H54 (cell line): ENCODE measurements around the gene CISD1.
A peak's percentile ranks its signal among the peaks of the same experiment; 100 is the strongest.
"Not testable (repeated sequence)": the region's sequence is repeated elsewhere in the genome, so short reads cannot be mapped to it uniquely, and the experiment has no call there.

Source experiments
- DNase-seq: peaks from one replicate; pipeline ENCODE4 v3.0.0; 2011; ENCODE audit warnings: low spot score, mixed read lengths; ENCODE audit not compliant: insufficient read length
- FAIRE-seq: peaks from 3 replicates; lab custom pipeline; 2011; peaks lifted over from hg19 to GRCh38; lab: Jason Lieb, UNC
- POLR2A ChIP-seq: IDR thresholded peaks from 2 replicates; pipeline ENCODE4 v1.6.1; 2011; ENCODE audit warnings: low read depth, mild to moderate bottlenecking, low read length

The CISD1 gene

DNA sequence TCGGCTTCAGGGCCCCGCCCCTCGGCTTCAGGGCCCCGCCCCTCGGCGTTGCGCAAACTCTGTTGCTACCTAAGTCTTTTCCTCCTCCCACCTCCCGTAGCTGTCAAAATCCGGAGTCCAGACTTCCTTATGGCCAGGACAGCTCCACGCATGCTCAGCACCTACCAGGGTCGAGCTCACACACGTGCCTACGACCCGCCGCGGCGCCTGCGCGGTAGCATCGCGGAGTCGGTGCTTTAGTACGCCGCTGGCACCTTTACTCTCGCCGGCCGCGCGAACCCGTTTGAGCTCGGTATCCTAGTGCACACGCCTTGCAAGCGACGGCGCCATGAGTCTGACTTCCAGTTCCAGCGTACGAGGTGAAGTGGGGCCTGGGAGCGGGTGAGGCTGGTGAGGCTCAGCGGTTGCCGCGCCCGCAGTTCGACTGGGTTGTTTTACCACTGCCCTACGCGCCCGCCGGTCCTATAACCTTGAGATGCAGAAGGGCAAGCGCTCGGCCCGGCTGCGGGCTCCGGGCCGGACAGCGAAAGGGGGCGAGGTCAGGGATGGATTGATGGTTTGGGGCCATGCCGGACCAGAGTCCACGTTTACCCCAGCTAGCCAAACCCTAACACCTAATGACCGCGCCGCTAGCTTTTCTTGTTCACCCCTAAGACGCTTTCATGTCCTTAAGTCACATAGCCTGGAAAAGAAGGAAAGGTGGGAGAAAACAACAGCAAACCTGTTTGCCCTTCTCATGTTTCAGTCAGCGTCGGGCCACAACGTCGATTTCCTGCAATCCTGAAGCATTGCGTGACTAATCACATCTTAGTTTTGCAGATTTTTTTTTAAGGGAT lies at the start of gene CISD1:
CISD1 (plus strand) TSS at position 217 of the 836 bp plus-strand sequence; CDS start at position 329, 112 bp downstream.
- TF ChIP-seq POLR2A, result peak; percentile 82
- FAIRE-seq (peak; percentile 99), DNase-seq (peak; percentile 98)

DNA sequence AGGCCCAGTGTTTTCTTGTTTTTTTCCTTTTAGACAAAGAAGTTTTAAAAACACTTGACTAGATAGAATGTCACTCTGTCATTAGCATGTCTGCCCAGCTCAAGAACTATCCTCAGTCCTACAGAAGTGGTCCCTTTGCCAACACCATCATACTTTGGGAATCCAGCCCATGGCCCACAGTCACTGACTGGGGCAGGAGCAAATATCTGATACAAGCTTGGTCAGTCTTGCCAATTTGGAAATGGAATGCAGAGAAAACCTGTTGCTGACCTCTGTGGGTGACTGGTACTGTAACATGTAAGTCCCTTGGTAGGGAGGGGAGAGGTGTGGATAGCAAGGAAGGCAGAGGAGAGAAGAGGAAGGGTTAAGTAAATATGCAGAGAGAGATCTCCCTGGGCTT lies 49.1 kb upstream of the CISD1 start:
- DNase-seq (no peak), FAIRE-seq (peak; percentile 95)
- TF ChIP-seq POLR2A, result no peak

DNA sequence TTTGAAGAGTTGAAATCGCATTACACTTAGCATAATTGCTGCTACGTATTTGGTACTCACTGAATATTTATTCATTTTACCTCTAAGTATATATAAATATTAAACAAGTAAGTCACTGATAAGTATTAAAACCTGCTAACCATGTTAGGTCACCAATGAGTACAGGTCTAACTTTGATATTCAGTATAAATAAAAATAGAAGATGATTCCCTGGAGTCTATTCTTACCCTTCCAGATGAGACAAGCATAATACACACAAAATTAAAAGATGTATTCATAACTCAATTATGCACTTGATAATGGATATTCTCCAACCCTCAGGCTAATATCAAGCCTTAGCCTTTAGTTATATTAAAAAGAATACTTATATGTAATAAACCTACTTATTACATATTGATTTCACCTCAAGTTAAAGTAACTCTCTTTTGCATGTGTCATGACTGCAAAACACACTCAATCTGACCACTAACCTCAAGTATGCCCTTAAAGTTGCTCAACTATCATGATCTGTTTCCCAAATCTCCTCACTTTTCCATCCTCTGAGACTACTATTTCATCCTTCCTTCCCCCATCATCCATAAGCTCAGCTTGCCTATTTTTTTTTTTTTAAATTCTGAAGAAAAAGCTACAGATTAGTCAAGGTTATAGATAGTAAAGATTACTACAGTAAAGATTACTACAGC lies 48.1 kb upstream of the CISD1 start:
- peak; percentile 86 for FAIRE-seq
- DNase-seq, result no peak
- TF ChIP-seq POLR2A, result no peak

DNA sequence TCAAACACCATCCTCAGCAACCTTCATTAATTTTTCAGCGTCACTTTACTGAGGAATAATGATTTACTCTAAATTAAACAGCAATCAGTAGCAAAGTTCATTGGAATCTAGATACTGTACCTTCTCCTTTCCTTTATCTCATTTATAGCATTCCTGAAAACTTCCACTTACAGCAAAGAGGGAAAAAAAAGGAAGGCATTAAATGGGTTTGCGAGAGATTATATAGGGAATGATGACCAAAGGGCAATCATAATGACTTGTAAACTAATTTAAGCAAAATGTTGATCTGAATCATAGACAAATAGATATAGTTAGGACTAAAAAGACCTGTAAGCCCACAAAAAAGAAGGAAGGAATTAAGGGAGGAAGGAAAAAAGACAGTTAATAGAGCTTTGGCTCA lies 43.3 kb upstream of the CISD1 start:
- FAIRE-seq (no peak), DNase-seq (no peak)
- TF ChIP-seq POLR2A, result no peak

DNA sequence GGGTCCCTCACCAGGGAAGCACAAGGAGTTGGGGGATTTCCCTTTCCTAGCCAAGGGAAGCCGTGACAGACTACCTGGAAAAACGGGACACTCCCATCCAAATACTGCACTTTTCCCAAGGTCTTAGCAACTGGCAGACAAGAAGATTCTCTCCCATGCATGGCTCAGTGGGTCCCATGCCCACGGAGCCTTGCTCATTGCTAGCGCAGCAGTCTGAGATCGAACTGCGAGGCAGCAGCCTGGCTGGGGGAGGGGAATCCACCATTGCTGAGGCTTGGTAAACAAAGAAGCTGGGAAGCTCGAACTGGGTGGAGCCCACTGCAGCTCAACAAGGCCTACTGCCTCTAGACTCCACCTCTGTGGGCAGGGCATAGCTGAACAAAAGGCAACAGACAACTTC lies 39.1 kb upstream of the CISD1 start:
- FAIRE-seq, DNase-seq: not testable (repeated sequence)

DNA sequence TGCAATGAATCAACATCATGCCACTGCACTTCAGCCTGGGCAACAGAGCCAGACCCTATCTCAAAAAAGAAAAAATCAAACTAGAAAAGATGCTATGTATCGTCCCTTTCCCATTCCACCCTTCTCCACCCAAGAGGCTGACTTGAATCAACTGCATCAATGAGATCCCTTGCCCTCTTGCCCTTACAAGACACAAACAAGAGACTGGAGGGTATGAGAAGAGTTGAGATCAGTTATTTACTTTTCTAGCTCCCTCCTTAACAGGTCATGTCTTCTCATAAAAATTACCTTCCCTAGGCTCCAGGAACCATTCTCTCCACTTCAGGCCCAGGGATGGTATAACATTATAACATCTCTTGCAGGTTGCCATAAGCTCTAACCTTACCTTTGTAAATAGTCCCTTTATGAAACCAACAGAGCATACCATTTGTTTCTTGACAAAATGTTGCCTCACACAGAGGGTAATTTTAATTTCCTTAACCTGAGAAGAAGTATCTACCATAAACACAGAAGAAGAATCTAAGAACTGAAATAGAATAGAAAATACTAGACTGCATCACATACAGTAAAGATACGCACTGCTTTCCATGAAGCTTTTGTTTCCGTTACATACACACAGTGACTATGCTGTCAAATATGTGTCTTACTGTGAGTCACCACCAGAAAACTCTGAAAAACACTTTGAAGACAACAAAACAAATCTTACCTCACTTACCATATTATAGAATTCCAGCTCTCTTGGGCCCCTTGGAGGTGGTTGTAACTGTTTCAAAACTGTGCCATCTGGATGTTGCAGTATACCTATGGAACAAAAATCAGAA lies 31.7 kb upstream of the CISD1 start:
- no peak for TF ChIP-seq POLR2A
- FAIRE-seq (peak; percentile 99), DNase-seq (peak; percentile 55)

DNA sequence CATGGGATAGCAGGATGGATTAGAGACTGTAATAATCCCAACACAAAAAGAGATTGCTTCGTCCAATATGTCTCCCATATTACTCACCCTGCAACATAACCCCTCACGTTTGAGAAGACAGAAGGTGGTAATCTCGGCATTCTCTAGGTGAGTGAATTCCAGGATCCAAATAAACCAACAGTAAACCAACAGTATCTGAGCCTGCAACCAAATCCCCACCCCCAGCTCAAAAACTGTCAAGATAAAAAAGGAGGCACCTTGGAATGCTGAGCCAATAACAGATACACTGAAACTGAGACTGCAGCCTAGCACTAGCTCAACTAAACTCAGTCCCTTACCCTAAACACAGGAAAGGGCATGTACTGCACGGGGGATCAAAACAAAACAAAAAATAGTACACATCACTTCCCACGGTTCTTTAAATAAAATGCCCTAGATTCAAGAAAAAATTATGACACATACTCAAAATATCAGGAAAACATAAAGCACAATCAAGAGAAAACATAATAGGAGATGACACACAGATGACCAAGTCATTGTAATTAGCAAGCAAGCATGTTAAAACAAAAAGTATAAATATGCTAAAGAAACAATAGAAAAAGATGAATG lies 29.3 kb upstream of the CISD1 start:
- TF ChIP-seq POLR2A, result no peak
- DNase-seq (no peak), FAIRE-seq (peak; percentile 91)

DNA sequence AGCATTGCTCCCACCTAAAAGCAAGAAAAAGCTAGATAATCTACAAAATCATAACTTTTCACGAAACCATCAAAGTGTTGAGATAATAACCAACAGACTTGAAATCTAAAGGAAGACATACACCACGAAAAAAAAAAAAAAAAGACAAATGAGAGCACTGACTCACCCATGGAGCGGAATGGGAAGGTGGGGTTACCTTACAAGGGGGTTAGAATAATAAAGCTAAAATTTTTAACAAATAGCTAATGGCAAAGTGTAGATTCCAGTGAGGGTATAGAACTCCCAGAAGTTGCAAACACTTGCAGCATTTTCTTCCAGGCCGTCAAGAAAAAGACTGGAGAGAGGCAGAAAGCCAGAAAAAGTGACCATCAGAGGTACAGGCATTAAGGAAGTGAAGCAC lies 28.4 kb upstream of the CISD1 start:
- TF ChIP-seq POLR2A, result no peak

DNA sequence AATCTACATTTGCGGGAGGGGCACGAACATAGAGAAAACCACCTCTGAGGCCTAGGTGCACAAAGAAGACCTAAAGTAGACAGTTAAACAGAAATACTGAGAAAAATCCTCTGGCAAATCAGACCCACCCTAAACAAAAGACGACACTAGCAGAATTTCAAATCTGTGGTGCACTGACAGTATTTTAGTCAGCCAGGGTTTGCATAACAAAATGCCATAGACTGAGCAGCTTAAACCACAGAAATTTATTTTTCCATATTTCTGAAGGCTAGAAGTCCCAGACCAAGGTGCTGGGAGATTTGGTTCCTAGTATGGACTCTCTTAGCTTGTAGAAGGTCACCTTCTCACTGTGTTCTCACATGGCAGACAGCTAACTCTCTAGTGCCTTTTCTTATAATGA lies 27.6 kb upstream of the CISD1 start:
- TF ChIP-seq POLR2A, result no peak
- FAIRE-seq (peak; percentile 61), DNase-seq (no peak)

More for the DNA sequence above, 28.4 kb upstream of the CISD1 start:
- DNase-seq, result no peak
- FAIRE-seq, result peak; percentile 74

DNA sequence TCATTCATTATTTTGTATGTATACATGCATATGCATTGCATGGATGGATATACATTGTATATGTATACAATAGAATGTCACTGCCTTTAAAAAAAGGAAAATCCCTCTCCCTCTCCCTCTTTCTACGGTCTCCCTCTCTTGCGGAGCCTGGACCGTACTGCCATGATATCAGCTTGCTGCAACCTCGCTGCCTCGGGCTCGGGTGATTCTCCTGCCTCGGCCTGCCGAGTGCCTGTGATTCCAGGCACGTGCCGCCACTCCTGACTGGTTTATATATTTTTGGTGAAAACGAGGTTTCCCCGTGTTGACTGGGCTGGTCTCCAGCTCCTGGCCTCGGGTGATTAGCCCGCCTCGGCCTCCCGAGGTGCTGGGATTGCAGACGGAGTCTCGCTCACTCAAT lies 25.7 kb upstream of the CISD1 start:
- FAIRE-seq (no peak), DNase-seq (no peak)
- no peak for TF ChIP-seq POLR2A

DNA sequence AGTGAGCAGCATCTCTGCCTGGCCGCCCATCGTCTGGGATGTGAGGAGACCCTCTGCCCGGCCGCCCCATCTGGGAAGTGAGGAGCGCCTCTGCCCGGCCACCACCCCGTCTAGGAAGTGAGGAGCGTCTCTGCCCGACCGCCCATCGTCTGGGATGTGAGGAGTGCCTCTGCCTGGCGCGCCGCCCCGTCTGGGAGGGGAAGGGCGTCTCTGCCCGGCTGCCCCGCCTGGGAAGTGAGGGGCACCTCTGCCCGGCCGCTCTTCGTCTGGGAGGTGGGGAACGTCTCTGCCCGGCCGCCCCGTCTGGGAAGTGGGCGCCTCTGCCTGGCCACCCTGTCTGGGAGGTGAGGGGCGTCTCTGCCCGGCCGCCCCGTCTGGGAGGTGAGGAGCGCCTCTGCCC lies 25.2 kb upstream of the CISD1 start:
- FAIRE-seq, DNase-seq: not testable (repeated sequence)

DNA sequence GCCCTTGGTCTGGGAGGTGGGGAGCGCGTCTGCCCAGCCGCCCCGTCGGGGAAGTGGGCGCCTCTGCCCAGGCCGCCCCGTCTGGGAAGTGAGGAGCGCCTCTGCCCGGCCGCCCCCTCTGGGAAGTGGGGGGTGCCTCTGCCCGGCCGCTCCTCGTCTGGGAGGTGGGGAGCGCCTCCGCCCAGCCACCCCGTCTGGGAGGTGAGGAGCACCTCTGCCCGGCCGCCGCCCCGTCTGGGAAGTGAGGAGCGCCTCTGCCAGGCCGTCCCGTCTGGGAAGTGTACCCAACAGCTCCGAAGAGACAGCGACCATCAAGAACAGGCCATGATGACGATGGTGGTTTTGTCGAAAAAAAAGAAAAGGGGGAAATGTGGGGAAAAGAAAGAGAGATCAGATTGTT lies 24.7 kb upstream of the CISD1 start:
- FAIRE-seq, DNase-seq: not testable (repeated sequence)

DNA sequence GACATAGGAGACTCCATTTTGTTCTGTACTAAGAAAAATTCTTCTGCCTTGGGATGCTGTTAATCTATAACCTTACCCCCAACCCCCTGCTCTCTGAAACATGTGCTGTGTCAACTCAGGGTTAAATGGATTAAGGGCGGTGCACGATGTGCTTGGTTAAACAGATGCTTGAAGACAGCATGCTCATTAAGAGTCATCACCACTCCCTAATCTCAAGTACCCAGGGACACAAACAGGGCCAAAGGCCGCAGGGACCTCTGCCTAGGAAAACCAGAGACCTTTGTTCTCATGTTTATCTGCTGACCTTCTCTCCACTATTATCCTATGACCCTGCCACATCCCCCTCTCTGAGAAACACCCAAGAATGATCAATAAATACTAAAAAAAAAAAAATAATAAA lies 24.3 kb upstream of the CISD1 start:
- DNase-seq, FAIRE-seq: not testable (repeated sequence)

DNA sequence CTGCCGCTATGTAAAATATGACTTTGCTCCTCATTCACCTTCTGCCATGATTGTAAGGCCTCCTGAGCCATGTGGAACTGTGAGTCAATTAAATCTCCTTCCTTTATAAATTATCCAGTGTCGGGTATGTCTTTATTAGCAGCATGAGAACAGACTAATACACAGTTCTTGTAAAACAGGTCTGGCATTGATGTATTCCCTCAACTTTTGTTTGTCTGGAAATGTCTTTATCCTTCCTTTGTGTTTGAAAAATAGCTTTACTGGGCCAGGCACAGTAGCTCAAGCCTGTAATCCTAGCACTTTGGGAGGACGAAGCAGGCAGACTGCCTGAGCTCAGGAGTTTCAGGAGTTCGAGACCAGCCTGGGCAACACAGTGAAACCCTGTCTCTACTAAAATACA lies 15.8 kb upstream of the CISD1 start:
- no peak for FAIRE-seq
- no peak for TF ChIP-seq POLR2A
- DNase-seq, result no peak
